Gastrocnemius medialis (tissue), 4 donors: ENCODE results near the gene TMEM175. TPM values are rescaled to one million over a fixed set of nuclear protein-coding genes. Genes with fewer than 3 reads are reported as not detected.

ENCODE experiments used
- ATAC-seq, 2 donors: fragments of 150-250 bp; one replicate each; pipeline ENCODE4 v1.9.1; 2016
- DNase-seq, 2 donors: peaks; one replicate each; pipeline ENCODE4 v3.0.0-alpha.2; 2019
- H3K27ac ChIP-seq, 4 donors: fragments of 200-600 bp; sonication (generic); 1 replicate in 1 of 4; 2 replicates in 3 of 4; pipeline ENCODE4 v1.5.1; 2016 to 2018; ENCODE audit warnings: mild to moderate bottlenecking in 2 of 4, moderate library complexity in 1 of 4
- H3K27me3 ChIP-seq, 3 donors: fragments of 200-600 bp; sonication (generic) in 2 of 3; 1 replicate in 1 of 3; 2 replicates in 2 of 3; pipeline versions ENCODE4 v1.5.1 to v1.6.0; 2016 to 2019; ENCODE audit warnings: mild to moderate bottlenecking in 1 of 3, moderate library complexity in 1 of 3
- H3K36me3 ChIP-seq, 2 donors: fragments of 200-600 bp; sonication (generic) in 1 of 2; one replicate each; pipeline ENCODE4 v1.5.1; 2017 to 2018
- H3K4me1 ChIP-seq, 2 donors: fragments of 200-600 bp; sonication (generic) in 1 of 2; one replicate each; pipeline ENCODE4 v1.5.1; 2016 to 2017; ENCODE audit warnings: mild to moderate bottlenecking in 2 of 2
- H3K4me3 ChIP-seq, 4 donors: fragments of 200-600 bp; sonication (generic) in 3 of 4; 1 replicate in 1 of 4; 2 replicates in 3 of 4; pipeline ENCODE4 v1.5.1; 2016 to 2019; ENCODE audit warnings: mild to moderate bottlenecking in 2 of 4
- H3K9me3 ChIP-seq, 3 donors: fragments of 200-600 bp; sonication (generic) in 2 of 3; 1 replicate in 1 of 3; 2 replicates in 2 of 3; pipeline ENCODE4 v1.5.1; 2016 to 2019
- POLR2A ChIP-seq, 2 donors: fragments of 450-650 bp; IDR thresholded peaks; one replicate each; pipeline ENCODE4 v1.6.1; 2017; ENCODE audit warnings: antibody characterized with exemption in 2 of 2, mild to moderate bottlenecking in 2 of 2, moderate library complexity in 2 of 2
- in situ Hi-C, 4 donors: fragments of 200-750 bp; cut with MboI; loops; one replicate each; pipeline versions ENCODE4 v1.15.0 to v1.8.0; 2017; ENCODE audit warnings: low sequenced_read_pairs in 4 of 4
- intact Hi-C: fragments of 100-400 bp; cut with DNase I; formaldehyde crosslinking; loops from one replicate; pipeline ENCODE4 v1.15.1; 2023; ENCODE audit warnings: low total_unique reads
- total RNA-seq, 4 donors: library from RNA; depleted of rRNA; stranded (reverse); fragments of >200 nt; gene quantifications; one replicate each; pipeline versions ENCODE4 v1.1.0 to v1.2.3, GENCODE V29; 2016
- TF ChIP-seq, protein P1 (sequence below), 5 experiments: fragments of 450-650 bp in 3 of 5; fragments of 200-600 bp in 2 of 5; sonication (generic) in 2 of 5; IDR thresholded peaks in 4 of 5; conservative IDR thresholded peaks in 1 of 5; 1 replicate in 4 of 5; 2 replicates in 1 of 5; pipeline ENCODE4 v1.5.1; 2016 to 2019; ENCODE audit warnings: antibody characterized with exemption in 5 of 5, mild to moderate bottlenecking in 3 of 5, moderate library complexity in 3 of 5

Gene TMEM175
- total RNA-seq, 4 donors from 2014 or later: 15.3 to 29.6 (median 20.8) TPM

DNA sequence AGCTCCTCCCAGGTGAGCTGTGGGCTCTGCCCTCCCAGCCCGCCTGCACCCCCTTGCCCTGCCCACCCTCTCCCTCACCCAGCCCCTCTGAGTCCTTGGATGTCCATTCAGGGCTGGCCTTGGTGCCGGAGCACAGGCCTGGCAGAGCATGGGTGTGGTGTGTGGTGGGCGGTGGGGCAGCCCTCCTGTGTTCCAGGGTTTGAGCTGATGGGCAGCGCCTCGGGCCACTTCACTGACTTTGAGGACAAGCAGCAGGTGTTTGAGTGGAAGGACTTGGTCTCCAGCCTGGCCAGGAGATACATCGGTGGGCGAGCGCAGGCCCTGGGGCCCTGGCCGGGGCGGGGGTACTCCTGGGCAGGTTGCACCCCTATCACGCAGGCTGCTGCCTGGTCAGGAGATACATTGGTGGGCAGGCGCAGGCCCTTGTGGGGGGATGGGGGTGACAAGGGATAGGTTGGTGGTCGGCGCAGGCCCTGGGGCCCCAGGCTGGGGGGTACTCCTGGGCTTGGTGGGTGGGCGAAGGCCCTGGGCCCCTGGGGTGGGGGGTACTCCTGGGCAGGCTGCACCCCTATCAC is 68.5 kb downstream of the TMEM175 start:
- Histone ChIP-seq H3K4me1 (peaks cover 8 to 13% of the 10 kb centered on the region in 2 donors), H3K36me3 (no peaks in the 10 kb centered on the region), H3K9me3 (no peaks in the 10 kb centered on the region), H3K27ac (no peak overlapping the region), H3K27me3 (peaks cover 85 to 92% (median 89%) of the 10 kb centered on the region in 3 donors), H3K4me3 (no peak overlapping the region)
- no peak for DNase-seq
- ATAC-seq: no peak
- in situ Hi-C loops (no loop called here), intact Hi-C loops (no loop called here)
- TF ChIP-seq, protein P1, sequence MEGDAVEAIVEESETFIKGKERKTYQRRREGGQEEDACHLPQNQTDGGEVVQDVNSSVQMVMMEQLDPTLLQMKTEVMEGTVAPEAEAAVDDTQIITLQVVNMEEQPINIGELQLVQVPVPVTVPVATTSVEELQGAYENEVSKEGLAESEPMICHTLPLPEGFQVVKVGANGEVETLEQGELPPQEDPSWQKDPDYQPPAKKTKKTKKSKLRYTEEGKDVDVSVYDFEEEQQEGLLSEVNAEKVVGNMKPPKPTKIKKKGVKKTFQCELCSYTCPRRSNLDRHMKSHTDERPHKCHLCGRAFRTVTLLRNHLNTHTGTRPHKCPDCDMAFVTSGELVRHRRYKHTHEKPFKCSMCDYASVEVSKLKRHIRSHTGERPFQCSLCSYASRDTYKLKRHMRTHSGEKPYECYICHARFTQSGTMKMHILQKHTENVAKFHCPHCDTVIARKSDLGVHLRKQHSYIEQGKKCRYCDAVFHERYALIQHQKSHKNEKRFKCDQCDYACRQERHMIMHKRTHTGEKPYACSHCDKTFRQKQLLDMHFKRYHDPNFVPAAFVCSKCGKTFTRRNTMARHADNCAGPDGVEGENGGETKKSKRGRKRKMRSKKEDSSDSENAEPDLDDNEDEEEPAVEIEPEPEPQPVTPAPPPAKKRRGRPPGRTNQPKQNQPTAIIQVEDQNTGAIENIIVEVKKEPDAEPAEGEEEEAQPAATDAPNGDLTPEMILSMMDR (IDR thresholded peaks at IDR 0.05 in 4 of 5, conservative IDR thresholded peaks at IDR 0.05 in 1 of 5): no peak
- no peak for TF ChIP-seq POLR2A (IDR thresholded peaks at IDR 0.05)

DNA sequence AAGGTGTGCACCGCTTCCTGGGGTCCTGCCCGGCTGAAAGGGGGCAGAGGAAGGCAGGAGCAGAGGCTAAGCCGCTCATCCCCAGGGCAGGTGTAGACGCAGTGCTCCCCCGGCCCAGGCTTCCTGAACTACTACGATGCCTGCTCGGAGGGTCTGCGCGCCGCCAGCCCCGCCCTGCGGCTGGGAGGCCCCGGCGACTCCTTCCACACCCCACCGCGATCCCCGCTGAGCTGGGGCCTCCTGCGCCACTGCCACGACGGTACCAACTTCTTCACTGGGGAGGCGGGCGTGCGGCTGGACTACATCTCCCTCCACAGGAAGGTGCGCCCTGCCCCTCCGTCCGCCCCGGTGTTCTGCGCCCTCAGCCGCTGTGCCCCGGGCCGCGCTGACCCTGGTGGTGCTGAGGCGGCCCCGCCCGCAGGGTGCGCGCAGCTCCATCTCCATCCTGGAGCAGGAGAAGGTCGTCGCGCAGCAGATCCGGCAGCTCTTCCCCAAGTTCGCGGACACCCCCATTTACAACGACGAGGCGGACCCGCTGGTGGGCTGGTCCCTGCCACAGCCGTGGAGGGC is 69.4 kb downstream of the TMEM175 start:
- TF ChIP-seq, protein P1 (IDR thresholded peaks at IDR 0.05 in 4 of 5, conservative IDR thresholded peaks at IDR 0.05 in 1 of 5): no peak
- TF ChIP-seq POLR2A (IDR thresholded peaks at IDR 0.05): no peak
- ATAC-seq (no peak), DNase-seq (no peak)
- H3K4me3 ChIP-seq: no peak overlapping the region
- no peaks in the 10 kb centered on the region for H3K9me3 ChIP-seq
- intact Hi-C loops (no loop called here), in situ Hi-C loops (no loop called here)
- H3K27ac ChIP-seq: no peak overlapping the region
- peaks cover 8 to 13% of the 10 kb centered on the region in 2 donors for H3K4me1 ChIP-seq
- no peaks in the 10 kb centered on the region for H3K36me3 ChIP-seq
- H3K27me3 ChIP-seq: peaks cover 87 to 94% (median 92%) of the 10 kb centered on the region in 3 donors

DNA sequence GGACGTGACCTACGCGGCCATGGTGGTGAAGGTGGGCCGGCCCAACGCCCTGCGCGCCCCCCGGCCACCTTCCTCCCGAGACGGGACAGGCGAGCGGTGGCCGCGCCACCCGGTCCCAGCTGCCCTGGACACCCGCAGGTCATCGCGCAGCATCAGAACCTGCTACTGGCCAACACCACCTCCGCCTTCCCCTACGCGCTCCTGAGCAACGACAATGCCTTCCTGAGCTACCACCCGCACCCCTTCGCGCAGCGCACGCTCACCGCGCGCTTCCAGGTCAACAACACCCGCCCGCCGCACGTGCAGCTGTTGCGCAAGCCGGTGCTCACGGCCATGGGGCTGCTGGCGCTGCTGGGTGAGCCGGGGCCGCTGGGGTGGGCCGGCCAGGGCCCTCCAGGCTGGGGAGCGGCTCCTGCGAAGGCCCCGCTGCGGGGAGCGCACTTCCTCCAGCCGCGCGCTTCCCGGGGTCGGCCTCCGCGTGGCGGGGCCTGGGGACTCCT is 69.9 kb downstream of the TMEM175 start:
- H3K4me3 ChIP-seq: no peak overlapping the region
- ATAC-seq: no peak
- intact Hi-C loops: no loop called here
- in situ Hi-C loops: no loop called here
- H3K27me3 ChIP-seq: peaks cover 88 to 94% (median 93%) of the 10 kb centered on the region in 3 donors
- TF ChIP-seq, protein P1 (IDR thresholded peaks at IDR 0.05 in 4 of 5, conservative IDR thresholded peaks at IDR 0.05 in 1 of 5): no peak
- TF ChIP-seq POLR2A (IDR thresholded peaks at IDR 0.05): no peak
- H3K9me3 ChIP-seq: no peaks in the 10 kb centered on the region
- peaks cover 6 to 13% of the 10 kb centered on the region in 2 donors for H3K4me1 ChIP-seq
- no peak overlapping the region for H3K27ac ChIP-seq
- DNase-seq: peak in 1 of 2 donors; percentile 29
- H3K36me3 ChIP-seq: no peaks in the 10 kb centered on the region

DNA sequence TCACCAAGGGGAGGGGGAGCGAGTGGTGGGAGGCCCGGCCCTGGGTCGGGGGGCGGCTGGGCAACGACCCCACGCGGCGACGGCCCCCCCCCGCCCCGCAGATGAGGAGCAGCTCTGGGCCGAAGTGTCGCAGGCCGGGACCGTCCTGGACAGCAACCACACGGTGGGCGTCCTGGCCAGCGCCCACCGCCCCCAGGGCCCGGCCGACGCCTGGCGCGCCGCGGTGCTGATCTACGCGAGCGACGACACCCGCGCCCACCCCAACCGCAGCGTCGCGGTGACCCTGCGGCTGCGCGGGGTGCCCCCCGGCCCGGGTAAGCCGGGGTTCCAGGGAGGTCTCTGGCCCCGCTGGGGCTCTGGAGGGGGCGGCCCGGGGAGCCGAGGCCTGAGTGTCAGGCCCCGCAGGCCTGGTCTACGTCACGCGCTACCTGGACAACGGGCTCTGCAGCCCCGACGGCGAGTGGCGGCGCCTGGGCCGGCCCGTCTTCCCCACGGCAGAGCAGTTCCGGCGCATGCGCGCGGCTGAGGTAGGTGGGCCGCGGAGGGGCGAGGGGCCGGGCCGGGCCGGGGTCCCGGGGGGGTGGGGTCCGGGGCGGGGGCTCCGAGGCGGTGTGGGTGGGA is 70.5 kb downstream of the TMEM175 start:
- Histone ChIP-seq H3K4me1 (peaks cover 3 to 8% of the 10 kb centered on the region in 2 donors), H3K27ac (no peak overlapping the region), H3K36me3 (no peaks in the 10 kb centered on the region), H3K9me3 (no peaks in the 10 kb centered on the region), H3K27me3 (peaks cover 88 to 93% (median 92%) of the 10 kb centered on the region in 3 donors), H3K4me3 (no peak overlapping the region)
- ATAC-seq (no peak), DNase-seq (no peak)
- in situ Hi-C loops: no loop called here
- no peak for TF ChIP-seq POLR2A (IDR thresholded peaks at IDR 0.05)
- TF ChIP-seq, protein P1 (IDR thresholded peaks at IDR 0.05 in 4 of 5, conservative IDR thresholded peaks at IDR 0.05 in 1 of 5): no peak
- intact Hi-C loops: no loop called here
